ENCODE measurements around the gene PRSS23.

Gene PRSS23

DNA sequence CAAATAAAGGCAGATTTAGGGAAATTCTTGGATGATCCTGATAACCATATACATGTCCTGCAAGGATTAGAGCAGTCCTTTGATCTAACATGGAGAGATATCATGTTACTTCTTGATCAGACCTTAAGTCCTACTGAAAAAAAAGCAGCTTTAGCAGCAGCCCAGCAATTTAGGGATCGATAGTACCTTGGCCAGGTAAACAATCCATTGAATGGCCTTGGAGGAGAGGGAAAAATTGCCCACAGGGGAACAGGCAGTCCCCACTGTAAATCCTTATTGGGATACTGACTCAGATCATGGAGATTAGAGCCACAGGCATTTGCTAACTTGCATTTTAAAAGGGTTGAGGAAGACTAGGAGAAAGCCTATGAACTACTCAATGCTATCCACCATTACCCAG, 47.8 kb downstream of the PRSS23 start:
- Mint-ChIP-seq H3K36me3 (ENCODE audit: insufficient read depth) (no peaks in the 10 kb centered on the region), H3K4me1 (no peaks in the 10 kb centered on the region), H3K9me3 (no peaks in the 10 kb centered on the region), H3K27ac (ENCODE audit: low read depth) (no peak overlapping the region), H3K4me3 (no peak overlapping the region), H3K27me3 (no peaks in the 10 kb centered on the region)
- no peak for DNase-seq (ENCODE audit: low spot score in 2 of 2)
- no peak for ATAC-seq (replicated peaks; ENCODE audit: extremely low read depth, poor library complexity, severe bottlenecking)

DNA sequence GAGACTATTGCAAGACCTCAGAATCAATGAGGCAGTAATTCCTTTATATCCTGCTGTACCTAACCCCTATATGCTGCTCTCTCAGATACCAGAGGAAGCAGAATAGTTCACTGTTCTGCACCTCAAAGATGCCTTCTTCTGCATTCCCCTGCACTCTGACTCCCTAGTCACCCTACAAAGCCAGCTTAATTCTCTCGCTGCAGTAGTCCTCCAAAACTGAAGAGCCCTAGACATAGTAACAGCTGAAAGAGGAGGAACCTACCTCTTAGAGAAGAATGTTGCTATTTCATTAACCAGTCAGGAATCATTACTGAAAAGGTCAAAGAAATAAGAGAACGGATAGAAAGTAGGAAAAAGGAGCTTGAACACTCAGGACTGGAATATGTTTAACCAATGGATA, 49.3 kb downstream of the PRSS23 start:
- no peak overlapping the region for H3K27ac Mint-ChIP-seq (ENCODE audit: low read depth)
- no peaks in the 10 kb centered on the region for H3K9me3 Mint-ChIP-seq
- ATAC-seq (replicated peaks; ENCODE audit: extremely low read depth, poor library complexity, severe bottlenecking) = no peak

More for the DNA sequence above, 49.3 kb downstream of the PRSS23 start:
- no peak for DNase-seq (ENCODE audit: low spot score in 2 of 2)
- H3K4me3 Mint-ChIP-seq = no peak overlapping the region
- H3K4me1 Mint-ChIP-seq = no peaks in the 10 kb centered on the region
- H3K27me3 Mint-ChIP-seq = no peaks in the 10 kb centered on the region
- H3K36me3 Mint-ChIP-seq (ENCODE audit: insufficient read depth) = no peaks in the 10 kb centered on the region

All from central memory CD8-positive, alpha-beta T cell (primary cell).